Liver (tissue), 9 donors: ENCODE results near the gene EXOC6B. TPM values are rescaled to one million over a fixed set of nuclear protein-coding genes. Genes with fewer than 3 reads are reported as not detected.

Experiments
- DNase-seq: peaks from one replicate; pipeline ENCODE4 v3.0.0-alpha.2; 2017; ENCODE audit warnings: low spot score
- H3K27ac ChIP-seq, 2 donors: one replicate each; pipeline ENCODE4 v1.7.0; 2013; ENCODE audit warnings: inconsistent platforms in 2 of 2, low read length in 2 of 2, control low read depth in 1 of 2, low read depth in 1 of 2, mild to moderate bottlenecking in 1 of 2
- H3K27me3 ChIP-seq, 4 donors: one replicate each; pipeline versions ENCODE4 v1.6.1 to v1.7.0; 2013; ENCODE audit warnings: low read length in 3 of 4, inconsistent platforms in 1 of 4, mild to moderate bottlenecking in 1 of 4, moderate library complexity in 1 of 4; ENCODE audit not compliant: control insufficient read depth in 4 of 4, insufficient read depth in 4 of 4
- H3K36me3 ChIP-seq, 4 donors: one replicate each; pipeline versions ENCODE4 v1.6.1 to v1.7.0; 2013; ENCODE audit warnings: low read length in 3 of 4, mild to moderate bottlenecking in 3 of 4, low read depth in 1 of 4, moderate library complexity in 1 of 4; ENCODE audit not compliant: control insufficient read depth in 4 of 4, insufficient read depth in 3 of 4
- H3K4me1 ChIP-seq, 4 donors: one replicate each; pipeline versions ENCODE4 v1.6.1 to v1.7.0; 2013; ENCODE audit warnings: low read length in 3 of 4, mild to moderate bottlenecking in 3 of 4, moderate library complexity in 1 of 4; ENCODE audit not compliant: control insufficient read depth in 4 of 4, insufficient read depth in 4 of 4
- H3K4me3 ChIP-seq, 3 donors: one replicate each; pipeline versions ENCODE4 v1.6.1 to v1.7.0; 2013; ENCODE audit warnings: low read length in 3 of 3, control low read depth in 1 of 3, low read depth in 1 of 3, mild to moderate bottlenecking in 1 of 3
- H3K9ac ChIP-seq, 2 donors: one replicate each; pipeline ENCODE4 v1.7.0; 2013; ENCODE audit warnings: low read length in 2 of 2, mild to moderate bottlenecking in 2 of 2, moderate library complexity in 2 of 2, control low read depth in 1 of 2, low read depth in 1 of 2
- H3K9me3 ChIP-seq, 4 donors: one replicate each; pipeline versions ENCODE4 v1.6.1 to v1.7.0; 2013; ENCODE audit warnings: low read length in 3 of 4; ENCODE audit not compliant: control insufficient read depth in 4 of 4
- ATF3 ChIP-seq: IDR thresholded peaks from 2 replicates; pipeline ENCODE4 v1.6.1; 2016; ENCODE audit warnings: antibody characterized with exemption
- EGR1 ChIP-seq, 2 donors: IDR thresholded peaks; 2 replicates each; pipeline ENCODE4 v1.6.1; 2016 to 2018; ENCODE audit warnings: antibody characterized with exemption in 2 of 2, low read depth in 2 of 2
- FOXA1 ChIP-seq: IDR thresholded peaks from 2 replicates; pipeline ENCODE4 v1.6.1; 2016; ENCODE audit warnings: antibody characterized with exemption
- FOXA2 ChIP-seq: IDR thresholded peaks from 2 replicates; pipeline ENCODE4 v1.6.1; 2016; ENCODE audit warnings: antibody characterized with exemption
- GABPA ChIP-seq, 2 donors: IDR thresholded peaks in 1 of 2; conservative IDR thresholded peaks in 1 of 2; 2 replicates each; pipeline ENCODE4 v1.6.1; 2016; ENCODE audit warnings: antibody characterized with exemption in 2 of 2, mild to moderate bottlenecking in 1 of 2, moderate library complexity in 1 of 2
- HNF4A ChIP-seq, 2 donors: conservative IDR thresholded peaks; 2 replicates each; pipeline ENCODE4 v1.6.1; 2016; ENCODE audit warnings: antibody characterized with exemption in 2 of 2, mild to moderate bottlenecking in 2 of 2
- HNF4G ChIP-seq: IDR thresholded peaks from 2 replicates; pipeline ENCODE4 v1.6.1; 2016; ENCODE audit warnings: antibody characterized with exemption
- JUND ChIP-seq, 2 donors: IDR thresholded peaks; 2 replicates each; pipeline ENCODE4 v1.6.1; 2016; ENCODE audit warnings: antibody characterized with exemption in 2 of 2
- MAX ChIP-seq: IDR thresholded peaks from 2 replicates; pipeline ENCODE4 v1.6.1; 2016; ENCODE audit warnings: antibody characterized with exemption
- NR2F2 ChIP-seq: IDR thresholded peaks from 2 replicates; pipeline ENCODE4 v1.6.1; 2016; ENCODE audit warnings: antibody characterized with exemption
- RAD21 ChIP-seq, 2 donors: IDR thresholded peaks; 2 replicates each; pipeline ENCODE4 v1.6.1; 2016; ENCODE audit warnings: antibody characterized with exemption in 2 of 2, mild to moderate bottlenecking in 2 of 2
- RXRA ChIP-seq, 2 donors: IDR thresholded peaks; 2 replicates each; pipeline ENCODE4 v1.6.1; 2017 to 2018; ENCODE audit warnings: antibody characterized with exemption in 2 of 2, mild to moderate bottlenecking in 1 of 2
- SP1 ChIP-seq: IDR thresholded peaks from 2 replicates; pipeline ENCODE4 v1.6.1; 2018; ENCODE audit warnings: antibody characterized with exemption, mild to moderate bottlenecking
- TAF1 ChIP-seq: conservative IDR thresholded peaks from 2 replicates; pipeline ENCODE4 v1.6.1; 2016; ENCODE audit warnings: antibody characterized with exemption, mild to moderate bottlenecking
- YY1 ChIP-seq: IDR thresholded peaks from 2 replicates; pipeline ENCODE4 v1.6.1; 2016; ENCODE audit warnings: antibody characterized with exemption, mild to moderate bottlenecking
- ZBTB33 ChIP-seq: IDR thresholded peaks from 2 replicates; pipeline ENCODE4 v1.6.1; 2016; ENCODE audit warnings: antibody characterized with exemption
- WGBS: extraction: QIAGEN DNeasy Blood & Tissue Kit; methylation state at CpG from one replicate; pipeline ENCODE4 v1.1.7; 2013; 5-methylcytosine and 5-hydroxymethylcytosine counted together
- polyA plus RNA-seq, 2 donors: library from polyadenylated mRNA; stranded (reverse) in 1 of 2; unstranded in 1 of 2; fragments of 200-250 nt in 1 of 2; fragments of >200 nt in 1 of 2; fragmentation: Nextera tagmentation in 1 of 2; extraction: Ambion mirVana in 1 of 2; gene quantifications; one replicate each; pipeline versions ENCODE4 v1.2.1 to v1.2.3, GENCODE V29; 2013 to 2015
- total RNA-seq, 2 donors: library from RNA; depleted of rRNA; stranded (reverse); fragments of >200 nt; gene quantifications; one replicate each; pipeline ENCODE4 v1.2.3, GENCODE V29; 2014
- TF ChIP-seq, protein P1 (sequence below): IDR thresholded peaks from 2 replicates; pipeline ENCODE4 v1.6.1; 2016; ENCODE audit warnings: antibody characterized with exemption, mild to moderate bottlenecking
- TF ChIP-seq, protein P2 (sequence below): fragments of 150-350 bp; IDR thresholded peaks from 2 replicates; pipeline ENCODE4 v1.5.1; 2017; ENCODE audit warnings: improper control_type of control experiment, low read depth, low read length; ENCODE audit not compliant: missing input control
- donor health status: healthy.
- donor health status: healthy.
- donor health status: healthy.
- donor health status: healthy.
- donor health status: healthy.

Gene EXOC6B
- total and polyA plus RNA-seq, 4 donors: 1.7 to 9.5 (median 5.5) TPM

- Histone ChIP-seq H3K9ac (no peak overlapping the region), H3K4me3 (no peak overlapping the region), H3K36me3 (no peaks in the 10 kb centered on the region), H3K4me1 (no peaks in the 10 kb centered on the region), H3K9me3 (no peaks in the 10 kb centered on the region), H3K27me3 (no peaks in the 10 kb centered on the region), H3K27ac (no peak overlapping the region)
- DNase-seq: no peak
- TF ChIP-seq HNF4G (no peak), RXRA (IDR thresholded peaks at IDR 0.05) (no peak), FOXA1 (no peak), RAD21 (IDR thresholded peaks at IDR 0.05) (no peak)
- TF ChIP-seq, protein P1, sequence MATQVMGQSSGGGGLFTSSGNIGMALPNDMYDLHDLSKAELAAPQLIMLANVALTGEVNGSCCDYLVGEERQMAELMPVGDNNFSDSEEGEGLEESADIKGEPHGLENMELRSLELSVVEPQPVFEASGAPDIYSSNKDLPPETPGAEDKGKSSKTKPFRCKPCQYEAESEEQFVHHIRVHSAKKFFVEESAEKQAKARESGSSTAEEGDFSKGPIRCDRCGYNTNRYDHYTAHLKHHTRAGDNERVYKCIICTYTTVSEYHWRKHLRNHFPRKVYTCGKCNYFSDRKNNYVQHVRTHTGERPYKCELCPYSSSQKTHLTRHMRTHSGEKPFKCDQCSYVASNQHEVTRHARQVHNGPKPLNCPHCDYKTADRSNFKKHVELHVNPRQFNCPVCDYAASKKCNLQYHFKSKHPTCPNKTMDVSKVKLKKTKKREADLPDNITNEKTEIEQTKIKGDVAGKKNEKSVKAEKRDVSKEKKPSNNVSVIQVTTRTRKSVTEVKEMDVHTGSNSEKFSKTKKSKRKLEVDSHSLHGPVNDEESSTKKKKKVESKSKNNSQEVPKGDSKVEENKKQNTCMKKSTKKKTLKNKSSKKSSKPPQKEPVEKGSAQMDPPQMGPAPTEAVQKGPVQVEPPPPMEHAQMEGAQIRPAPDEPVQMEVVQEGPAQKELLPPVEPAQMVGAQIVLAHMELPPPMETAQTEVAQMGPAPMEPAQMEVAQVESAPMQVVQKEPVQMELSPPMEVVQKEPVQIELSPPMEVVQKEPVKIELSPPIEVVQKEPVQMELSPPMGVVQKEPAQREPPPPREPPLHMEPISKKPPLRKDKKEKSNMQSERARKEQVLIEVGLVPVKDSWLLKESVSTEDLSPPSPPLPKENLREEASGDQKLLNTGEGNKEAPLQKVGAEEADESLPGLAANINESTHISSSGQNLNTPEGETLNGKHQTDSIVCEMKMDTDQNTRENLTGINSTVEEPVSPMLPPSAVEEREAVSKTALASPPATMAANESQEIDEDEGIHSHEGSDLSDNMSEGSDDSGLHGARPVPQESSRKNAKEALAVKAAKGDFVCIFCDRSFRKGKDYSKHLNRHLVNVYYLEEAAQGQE: no peak
- 82% methylated on average over 3 of the region's 3 CpGs for WGBS
Measured at GRCh38 chr2:72793798-72794440, 31.9 kb downstream of the EXOC6B start.

DNA sequence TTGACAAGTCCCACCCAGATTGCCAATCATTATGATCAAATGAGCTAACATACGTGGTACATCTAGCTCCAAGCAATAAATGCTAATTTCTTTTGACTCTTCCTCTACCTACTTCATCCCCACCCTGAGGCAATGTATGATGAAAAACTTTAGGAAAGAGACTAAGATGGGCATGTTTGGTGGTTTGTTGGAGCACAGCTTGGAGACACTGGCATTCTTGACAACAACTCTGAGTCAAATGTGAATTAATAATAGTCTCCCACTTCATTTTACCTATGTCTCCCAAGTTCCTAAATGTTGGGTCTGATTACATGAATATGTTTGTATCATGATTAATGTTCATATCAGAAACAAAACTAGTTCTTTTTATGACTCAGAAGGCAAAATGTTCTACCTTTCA is 36.6 kb downstream of the EXOC6B start:
- H3K27me3 ChIP-seq: no peaks in the 10 kb centered on the region
- no peaks in the 10 kb centered on the region for H3K4me1 ChIP-seq
- H3K9me3 ChIP-seq: no peaks in the 10 kb centered on the region
- no peak overlapping the region for H3K4me3 ChIP-seq
- no peak overlapping the region for H3K9ac ChIP-seq
- no peak for DNase-seq
- H3K36me3 ChIP-seq: no peaks in the 10 kb centered on the region
- H3K27ac ChIP-seq: no peak overlapping the region
- no peak for TF ChIP-seq FOXA2
- TF ChIP-seq ATF3: no peak
- no peak for TF ChIP-seq HNF4G
- no peak for TF ChIP-seq ZBTB33
- no peak for TF ChIP-seq NR2F2
- no peak for TF ChIP-seq SP1
- TF ChIP-seq, protein P2, sequence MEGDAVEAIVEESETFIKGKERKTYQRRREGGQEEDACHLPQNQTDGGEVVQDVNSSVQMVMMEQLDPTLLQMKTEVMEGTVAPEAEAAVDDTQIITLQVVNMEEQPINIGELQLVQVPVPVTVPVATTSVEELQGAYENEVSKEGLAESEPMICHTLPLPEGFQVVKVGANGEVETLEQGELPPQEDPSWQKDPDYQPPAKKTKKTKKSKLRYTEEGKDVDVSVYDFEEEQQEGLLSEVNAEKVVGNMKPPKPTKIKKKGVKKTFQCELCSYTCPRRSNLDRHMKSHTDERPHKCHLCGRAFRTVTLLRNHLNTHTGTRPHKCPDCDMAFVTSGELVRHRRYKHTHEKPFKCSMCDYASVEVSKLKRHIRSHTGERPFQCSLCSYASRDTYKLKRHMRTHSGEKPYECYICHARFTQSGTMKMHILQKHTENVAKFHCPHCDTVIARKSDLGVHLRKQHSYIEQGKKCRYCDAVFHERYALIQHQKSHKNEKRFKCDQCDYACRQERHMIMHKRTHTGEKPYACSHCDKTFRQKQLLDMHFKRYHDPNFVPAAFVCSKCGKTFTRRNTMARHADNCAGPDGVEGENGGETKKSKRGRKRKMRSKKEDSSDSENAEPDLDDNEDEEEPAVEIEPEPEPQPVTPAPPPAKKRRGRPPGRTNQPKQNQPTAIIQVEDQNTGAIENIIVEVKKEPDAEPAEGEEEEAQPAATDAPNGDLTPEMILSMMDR: no peak
- no peak for TF ChIP-seq MAX
- TF ChIP-seq EGR1 (IDR thresholded peaks at IDR 0.05; ENCODE audit: low read depth in 2 of 2): no peak
- no peak for TF ChIP-seq RAD21 (IDR thresholded peaks at IDR 0.05)
- no peak for TF ChIP-seq TAF1
- no peak for TF ChIP-seq HNF4A (conservative IDR thresholded peaks at IDR 0.05)
- TF ChIP-seq RXRA (IDR thresholded peaks at IDR 0.05): no peak
- no peak for TF ChIP-seq YY1
- TF ChIP-seq JUND (IDR thresholded peaks at IDR 0.05): no peak
- TF ChIP-seq GABPA (IDR thresholded peaks at IDR 0.05 in 1 of 2, conservative IDR thresholded peaks at IDR 0.05 in 1 of 2): no peak
- TF ChIP-seq, protein P1: no peak
- 90% methylated on average over 1 of the region's 1 CpG for WGBS
